Colonic mucosa (tissue), 4 donors: ENCODE measurements around the gene DDX55. TPM values are rescaled to one million over a fixed set of nuclear protein-coding genes. Genes with fewer than 3 reads are reported as not detected.
"Not testable (repeated sequence)": the region's sequence is repeated elsewhere in the genome, so short reads cannot be mapped to it uniquely, and the experiment has no call there.

ENCODE experiments used
- DNase-seq: peaks from one replicate; pipeline ENCODE4 v3.0.0-alpha.2; 2020
- H3K27ac ChIP-seq: fragments of 200-600 bp; one replicate; pipeline ENCODE4 v1.8.0; 2021
- H3K27me3 ChIP-seq: fragments of 200-600 bp; one replicate; pipeline ENCODE4 v1.8.0; 2021
- H3K36me3 ChIP-seq: fragments of 200-600 bp; one replicate; pipeline ENCODE4 v1.8.0; 2021
- H3K4me1 ChIP-seq: fragments of 200-600 bp; one replicate; pipeline ENCODE4 v1.8.0; 2021; ENCODE audit warnings: mild to moderate bottlenecking
- H3K4me3 ChIP-seq: fragments of 200-600 bp; one replicate; pipeline ENCODE4 v1.8.0; 2021
- H3K9ac ChIP-seq, 2 donors: one replicate each; pipeline ENCODE4 v1.7.0; 2013; ENCODE audit warnings: control low read depth in 2 of 2, low read depth in 2 of 2, low read length in 2 of 2
- H3K9me3 ChIP-seq: fragments of 200-600 bp; one replicate; pipeline ENCODE4 v1.8.0; 2021
- CTCF ChIP-seq: fragments of 200-600 bp; IDR thresholded peaks from one replicate; pipeline ENCODE4 v1.8.0; 2022; ENCODE audit warnings: antibody characterized with exemption, mild to moderate bottlenecking
- intact Hi-C: fragments of 100-400 bp; cut with DNase I; formaldehyde crosslinking; loops from one replicate; pipeline ENCODE4 v1.14.1; 2022
- total RNA-seq, 2 donors: library from RNA; stranded (reverse); fragmentation: NEBNext Ultra II Directional in 1 of 2; extraction: Animal tissue kit (Norgen Biotek cat#: 25700) in 1 of 2; gene quantifications; one replicate each; pipeline ENCODE4 v1.2.1, GENCODE V29; 2021
- donor health status: healthy.
- donor health status: DM: no; HTN: no; CAD: no.
- donor health status: DM: no; HTN: no; CAD: no.

Gene DDX55
- total RNA-seq, 2 donors from 2014 or later, result 8.1 to 19.7 TPM

- no peak for TF ChIP-seq CTCF
- no peak overlapping the region for H3K9ac ChIP-seq
- no peaks in the 10 kb centered on the region for H3K9me3 ChIP-seq
- H3K27ac ChIP-seq, result no peak overlapping the region
- no peak overlapping the region for H3K4me3 ChIP-seq
- no peaks in the 10 kb centered on the region for H3K4me1 ChIP-seq
- DNase-seq, result no peak
- no peaks in the 10 kb centered on the region for H3K27me3 ChIP-seq
- no peaks in the 10 kb centered on the region for H3K36me3 ChIP-seq
- intact Hi-C loops, result no loop called here
Observed at GRCh38 chr12:123572391-123572790, 29.5 kb upstream of the DDX55 start.

GRCh38 chr12:123573870-123574269, 28.0 kb upstream of the DDX55 start:
- no peaks in the 10 kb centered on the region for H3K36me3 ChIP-seq
- no peak for DNase-seq
- H3K9me3 ChIP-seq, result no peaks in the 10 kb centered on the region
- H3K27me3 ChIP-seq, result no peaks in the 10 kb centered on the region
- intact Hi-C loops, result no loop called here
- no peak for TF ChIP-seq CTCF
- H3K9ac ChIP-seq, result no peak overlapping the region
- H3K27ac ChIP-seq, result no peak overlapping the region
- no peak overlapping the region for H3K4me3 ChIP-seq
- H3K4me1 ChIP-seq, result no peaks in the 10 kb centered on the region

GRCh38 chr12:123576611-123577010, 25.3 kb upstream of the DDX55 start:
- intact Hi-C loops, result no loop called here
- Histone ChIP-seq H3K9ac (no peak overlapping the region), H3K27me3 (no peaks in the 10 kb centered on the region), H3K4me1 (no peaks in the 10 kb centered on the region), H3K9me3 (no peaks in the 10 kb centered on the region), H3K27ac (no peak overlapping the region), H3K36me3 (no peaks in the 10 kb centered on the region), H3K4me3 (no peak overlapping the region)
- no peak for DNase-seq
- no peak for TF ChIP-seq CTCF

- no peak for DNase-seq
- TF ChIP-seq CTCF, result no peak
- Histone ChIP-seq H3K9me3 (no peaks in the 10 kb centered on the region), H3K9ac (no peak overlapping the region), H3K4me1 (peaks cover 13% of the 10 kb centered on the region), H3K4me3 (no peak overlapping the region), H3K27ac (no peak overlapping the region), H3K27me3 (no peaks in the 10 kb centered on the region), H3K36me3 (no peaks in the 10 kb centered on the region)
- intact Hi-C loops, result no loop called here
Observed at GRCh38 chr12:123578243-123578642, 23.7 kb upstream of the DDX55 start.

GRCh38 chr12:123578829-123579228, 23.1 kb upstream of the DDX55 start:
- H3K4me1 ChIP-seq, result peaks cover 13% of the 10 kb centered on the region
- DNase-seq, H3K27ac ChIP-seq, intact Hi-C loops, H3K4me3 ChIP-seq, H3K9ac ChIP-seq, H3K27me3 ChIP-seq, H3K36me3 ChIP-seq, H3K9me3 ChIP-seq: not testable (repeated sequence)

GRCh38 chr12:123580772-123581171, 21.1 kb upstream of the DDX55 start:
- Histone ChIP-seq H3K9me3 (no peaks in the 10 kb centered on the region), H3K9ac (no peak overlapping the region), H3K27ac (no peak overlapping the region), H3K4me3 (no peak overlapping the region), H3K27me3 (no peaks in the 10 kb centered on the region), H3K4me1 (peaks cover 19% of the 10 kb centered on the region), H3K36me3 (no peaks in the 10 kb centered on the region)
- no peak for TF ChIP-seq CTCF
- no peak for DNase-seq
- intact Hi-C loops, result loop anchor here (5.0 kb wide), 1 partner anchor 313 kb away; no protein-coding TSS in a partner anchor
